Measurements from ENCODE around the gene CNOT4.

DNA sequence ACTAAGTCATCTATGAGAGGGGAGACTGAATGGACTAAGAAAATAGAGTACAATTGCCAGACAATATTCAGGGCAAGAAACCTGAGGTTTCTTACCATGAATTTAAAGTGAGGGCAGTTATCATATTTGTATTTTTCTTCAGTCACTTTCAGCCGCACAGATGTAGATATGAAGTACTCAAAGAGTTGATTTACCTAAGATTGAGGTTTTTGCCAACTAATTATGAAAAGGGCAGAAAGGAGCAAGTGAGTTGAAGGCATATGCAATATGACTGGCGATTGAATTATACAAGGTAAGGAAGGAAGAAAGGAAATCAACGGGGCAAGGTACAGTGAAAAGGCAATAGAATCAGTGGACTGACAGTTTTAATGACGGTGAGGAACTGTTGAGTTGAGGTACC, 17.8 kb downstream of the CNOT4 start:
- TF ChIP-seq, protein P1, sequence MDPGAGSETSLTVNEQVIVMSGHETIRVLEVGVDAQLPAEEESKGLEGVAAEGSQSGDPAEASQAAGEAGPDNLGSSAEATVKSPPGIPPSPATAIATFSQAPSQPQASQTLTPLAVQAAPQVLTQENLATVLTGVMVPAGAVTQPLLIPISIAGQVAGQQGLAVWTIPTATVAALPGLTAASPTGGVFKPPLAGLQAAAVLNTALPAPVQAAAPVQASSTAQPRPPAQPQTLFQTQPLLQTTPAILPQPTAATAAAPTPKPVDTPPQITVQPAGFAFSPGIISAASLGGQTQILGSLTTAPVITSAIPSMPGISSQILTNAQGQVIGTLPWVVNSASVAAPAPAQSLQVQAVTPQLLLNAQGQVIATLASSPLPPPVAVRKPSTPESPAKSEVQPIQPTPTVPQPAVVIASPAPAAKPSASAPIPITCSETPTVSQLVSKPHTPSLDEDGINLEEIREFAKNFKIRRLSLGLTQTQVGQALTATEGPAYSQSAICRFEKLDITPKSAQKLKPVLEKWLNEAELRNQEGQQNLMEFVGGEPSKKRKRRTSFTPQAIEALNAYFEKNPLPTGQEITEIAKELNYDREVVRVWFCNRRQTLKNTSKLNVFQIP (CRISPR knock-in tag; IDR thresholded peaks at IDR 0.05; ENCODE audit: borderline replicate concordance, low read depth) = no peak
- TF ChIP-seq SNAI2 (CRISPR knock-in tag; IDR thresholded peaks at IDR 0.05) (no peak), ZFP3 (CRISPR knock-in tag; IDR thresholded peaks at IDR 0.05) (no peak), RARB (CRISPR knock-in tag; IDR thresholded peaks at IDR 0.05) (no peak), ZNF565 (CRISPR knock-in tag; conservative IDR thresholded peaks at IDR 0.05; ENCODE audit: low read depth) (no peak), PPARA (CRISPR knock-in tag; IDR thresholded peaks at IDR 0.05; ENCODE audit: borderline replicate concordance) (no peak), ARNTL (CRISPR knock-in tag; IDR thresholded peaks at IDR 0.05; ENCODE audit: borderline replicate concordance, low read depth) (no peak)
- TF ChIP-seq, protein P2, sequence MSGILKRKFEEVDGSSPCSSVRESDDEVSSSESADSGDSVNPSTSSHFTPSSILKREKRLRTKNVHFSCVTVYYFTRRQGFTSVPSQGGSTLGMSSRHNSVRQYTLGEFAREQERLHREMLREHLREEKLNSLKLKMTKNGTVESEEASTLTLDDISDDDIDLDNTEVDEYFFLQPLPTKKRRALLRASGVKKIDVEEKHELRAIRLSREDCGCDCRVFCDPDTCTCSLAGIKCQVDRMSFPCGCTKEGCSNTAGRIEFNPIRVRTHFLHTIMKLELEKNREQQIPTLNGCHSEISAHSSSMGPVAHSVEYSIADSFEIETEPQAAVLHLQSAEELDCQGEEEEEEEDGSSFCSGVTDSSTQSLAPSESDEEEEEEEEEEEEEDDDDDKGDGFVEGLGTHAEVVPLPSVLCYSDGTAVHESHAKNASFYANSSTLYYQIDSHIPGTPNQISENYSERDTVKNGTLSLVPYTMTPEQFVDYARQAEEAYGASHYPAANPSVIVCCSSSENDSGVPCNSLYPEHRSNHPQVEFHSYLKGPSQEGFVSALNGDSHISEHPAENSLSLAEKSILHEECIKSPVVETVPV (CRISPR knock-in tag; IDR thresholded peaks at IDR 0.05) = no peak
- TF ChIP-seq, protein P3, sequence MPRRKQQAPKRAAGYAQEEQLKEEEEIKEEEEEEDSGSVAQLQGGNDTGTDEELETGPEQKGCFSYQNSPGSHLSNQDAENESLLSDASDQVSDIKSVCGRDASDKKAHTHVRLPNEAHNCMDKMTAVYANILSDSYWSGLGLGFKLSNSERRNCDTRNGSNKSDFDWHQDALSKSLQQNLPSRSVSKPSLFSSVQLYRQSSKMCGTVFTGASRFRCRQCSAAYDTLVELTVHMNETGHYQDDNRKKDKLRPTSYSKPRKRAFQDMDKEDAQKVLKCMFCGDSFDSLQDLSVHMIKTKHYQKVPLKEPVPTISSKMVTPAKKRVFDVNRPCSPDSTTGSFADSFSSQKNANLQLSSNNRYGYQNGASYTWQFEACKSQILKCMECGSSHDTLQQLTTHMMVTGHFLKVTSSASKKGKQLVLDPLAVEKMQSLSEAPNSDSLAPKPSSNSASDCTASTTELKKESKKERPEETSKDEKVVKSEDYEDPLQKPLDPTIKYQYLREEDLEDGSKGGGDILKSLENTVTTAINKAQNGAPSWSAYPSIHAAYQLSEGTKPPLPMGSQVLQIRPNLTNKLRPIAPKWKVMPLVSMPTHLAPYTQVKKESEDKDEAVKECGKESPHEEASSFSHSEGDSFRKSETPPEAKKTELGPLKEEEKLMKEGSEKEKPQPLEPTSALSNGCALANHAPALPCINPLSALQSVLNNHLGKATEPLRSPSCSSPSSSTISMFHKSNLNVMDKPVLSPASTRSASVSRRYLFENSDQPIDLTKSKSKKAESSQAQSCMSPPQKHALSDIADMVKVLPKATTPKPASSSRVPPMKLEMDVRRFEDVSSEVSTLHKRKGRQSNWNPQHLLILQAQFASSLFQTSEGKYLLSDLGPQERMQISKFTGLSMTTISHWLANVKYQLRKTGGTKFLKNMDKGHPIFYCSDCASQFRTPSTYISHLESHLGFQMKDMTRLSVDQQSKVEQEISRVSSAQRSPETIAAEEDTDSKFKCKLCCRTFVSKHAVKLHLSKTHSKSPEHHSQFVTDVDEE (CRISPR knock-in tag; IDR thresholded peaks at IDR 0.05) = no peak
